HG03103 (cell line): ENCODE results near the gene BIRC2.
"Not testable (repeated sequence)": the region's sequence is repeated elsewhere in the genome, so short reads cannot be mapped to it uniquely, and the experiment has no call there.

Source experiments
- ATAC-seq: cut with Tn5 transposase; IDR thresholded peaks from one replicate; pipeline ENCODE4 v1.9.1; 2021; ENCODE audit warnings: low read depth; ENCODE audit not compliant: unreplicated experiment

Gene BIRC2

DNA sequence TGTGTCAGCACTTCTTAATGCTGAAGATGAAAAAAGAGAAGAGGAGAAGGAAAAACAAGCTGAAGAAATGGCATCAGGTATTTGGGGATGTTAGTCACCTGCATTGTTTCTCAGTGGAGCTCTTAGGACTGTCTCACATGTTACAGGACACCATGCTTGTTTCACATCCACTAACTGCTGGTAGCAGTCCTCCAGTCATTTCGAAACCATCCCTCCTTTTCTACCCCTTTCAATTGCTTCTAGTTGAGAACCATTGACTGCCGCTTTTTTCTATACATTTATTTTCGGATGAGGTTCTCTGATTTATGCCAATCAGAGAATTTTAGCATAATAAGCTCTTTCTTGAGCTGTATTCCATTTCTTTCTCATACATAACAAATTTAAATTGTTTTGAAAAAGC is 21.5 kb downstream of the BIRC2 start:
- peak; percentile 100 for ATAC-seq

DNA sequence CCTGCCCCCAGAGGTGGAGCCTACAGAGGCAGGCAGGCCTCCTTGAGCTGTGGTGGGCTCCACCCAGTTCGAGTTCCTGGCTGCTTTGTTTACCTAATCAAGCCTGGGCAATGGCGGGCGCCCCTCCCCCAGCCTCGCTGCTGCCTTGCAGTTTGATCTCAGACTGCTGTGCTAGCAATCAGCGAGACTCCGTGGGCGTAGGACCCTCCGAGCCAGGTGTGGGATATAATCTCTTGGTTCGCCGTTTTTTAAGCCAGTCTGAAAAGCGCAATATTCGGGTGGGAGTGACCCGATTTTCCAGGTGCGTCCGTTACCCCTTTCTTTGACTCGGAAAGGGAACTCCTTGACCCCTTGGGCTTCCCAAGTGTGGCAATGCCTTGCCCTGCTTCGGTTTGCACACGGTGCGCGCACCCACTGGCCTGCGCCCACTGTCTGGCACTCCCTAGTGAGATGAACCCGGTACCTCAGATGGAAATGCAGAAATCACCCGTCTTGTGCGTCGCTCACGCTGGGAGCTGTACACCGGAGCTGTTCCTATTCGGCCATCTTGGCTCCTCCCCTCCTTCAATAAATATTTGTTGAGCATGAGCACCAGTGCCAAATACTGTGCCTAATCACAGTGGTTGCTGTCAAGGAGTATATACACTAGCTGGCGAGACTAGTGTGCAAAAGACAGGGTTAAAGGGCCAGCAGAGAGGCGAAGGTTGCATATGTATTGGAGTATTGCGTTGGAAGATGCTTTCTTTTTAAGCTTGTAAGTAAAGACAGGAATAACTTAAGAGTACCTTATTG is 27.8 kb downstream of the BIRC2 start:
- ATAC-seq: not testable (repeated sequence)

DNA sequence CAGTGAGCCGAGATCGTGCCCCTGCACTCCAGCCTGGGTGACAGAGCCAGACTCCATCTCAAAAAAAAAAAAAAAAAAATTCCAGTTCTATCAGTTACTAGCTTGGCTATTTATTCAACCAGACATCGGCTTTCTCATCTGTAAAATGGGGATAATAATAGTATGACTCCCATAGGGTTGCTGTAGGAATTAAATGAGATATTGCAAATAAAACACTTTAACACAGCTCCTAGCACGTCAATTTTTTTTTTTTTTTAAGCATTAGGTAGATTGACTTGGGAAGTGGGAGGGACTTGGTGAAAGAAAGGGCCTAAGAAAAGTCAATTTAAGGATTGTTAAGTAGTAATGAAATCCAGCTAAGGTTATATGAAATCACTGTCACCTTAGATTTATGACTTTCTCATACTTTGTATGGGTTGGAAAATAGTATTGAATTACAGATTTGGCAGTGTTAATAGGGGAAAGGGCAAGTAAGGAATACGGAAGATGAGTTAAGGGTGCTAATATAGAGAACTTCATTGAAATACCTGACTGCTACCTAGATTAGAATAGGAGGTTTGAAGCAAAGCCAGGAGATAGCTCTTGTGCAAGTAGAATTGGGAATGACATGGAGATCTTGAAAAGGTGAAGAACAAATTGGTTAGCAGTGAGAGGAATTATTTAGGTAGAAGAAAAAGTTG is 28.8 kb downstream of the BIRC2 start:
- ATAC-seq: no peak

DNA sequence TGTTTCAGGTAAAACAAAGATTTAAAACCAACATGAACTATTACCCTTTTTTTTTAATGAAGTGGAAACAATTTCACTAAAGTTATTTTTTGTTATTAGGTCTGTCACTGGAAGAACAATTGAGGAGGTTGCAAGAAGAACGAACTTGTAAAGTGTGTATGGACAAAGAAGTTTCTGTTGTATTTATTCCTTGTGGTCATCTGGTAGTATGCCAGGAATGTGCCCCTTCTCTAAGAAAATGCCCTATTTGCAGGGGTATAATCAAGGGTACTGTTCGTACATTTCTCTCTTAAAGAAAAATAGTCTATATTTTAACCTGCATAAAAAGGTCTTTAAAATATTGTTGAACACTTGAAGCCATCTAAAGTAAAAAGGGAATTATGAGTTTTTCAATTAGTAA is 30.9 kb downstream of the BIRC2 start:
- no peak for ATAC-seq

DNA sequence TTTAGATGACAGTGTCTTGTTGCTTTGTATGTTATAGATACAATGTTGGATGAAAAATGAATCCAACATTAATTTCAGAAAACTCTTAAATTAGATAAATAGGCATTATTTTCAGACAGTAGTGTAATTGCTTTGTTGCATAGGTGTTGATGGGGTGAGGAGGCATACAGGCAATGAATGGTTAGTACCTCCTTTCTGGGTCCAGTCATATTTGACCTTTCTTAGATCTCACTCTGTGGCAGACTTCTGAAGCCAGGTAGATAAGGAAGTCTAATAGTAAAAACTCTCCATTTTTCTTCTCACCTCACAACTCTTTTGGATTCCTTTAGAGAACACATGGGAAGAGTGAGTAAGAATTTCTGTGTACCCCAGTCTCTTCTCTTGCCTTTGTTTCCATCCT is 31.8 kb downstream of the BIRC2 start:
- ATAC-seq: no peak

DNA sequence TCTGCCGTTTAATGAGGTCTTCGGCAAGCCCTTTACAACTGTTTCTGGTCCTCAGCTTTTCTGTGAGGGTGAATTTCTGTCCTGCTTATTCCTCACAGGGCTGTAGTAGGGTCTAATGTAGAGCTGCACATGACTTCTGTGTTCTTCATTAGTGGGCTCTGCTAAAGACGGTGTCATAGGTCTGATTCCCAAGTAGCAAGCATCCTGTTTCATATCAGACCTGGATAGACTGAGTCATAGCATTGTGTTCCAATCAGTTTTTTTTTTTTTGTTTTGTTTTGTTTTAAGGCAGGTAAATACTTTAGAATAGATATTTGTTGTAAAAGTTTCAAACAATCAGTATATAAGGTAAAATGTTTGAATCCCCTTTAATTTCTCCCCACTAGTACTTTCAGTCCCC is 35.4 kb downstream of the BIRC2 start:
- no peak for ATAC-seq

DNA sequence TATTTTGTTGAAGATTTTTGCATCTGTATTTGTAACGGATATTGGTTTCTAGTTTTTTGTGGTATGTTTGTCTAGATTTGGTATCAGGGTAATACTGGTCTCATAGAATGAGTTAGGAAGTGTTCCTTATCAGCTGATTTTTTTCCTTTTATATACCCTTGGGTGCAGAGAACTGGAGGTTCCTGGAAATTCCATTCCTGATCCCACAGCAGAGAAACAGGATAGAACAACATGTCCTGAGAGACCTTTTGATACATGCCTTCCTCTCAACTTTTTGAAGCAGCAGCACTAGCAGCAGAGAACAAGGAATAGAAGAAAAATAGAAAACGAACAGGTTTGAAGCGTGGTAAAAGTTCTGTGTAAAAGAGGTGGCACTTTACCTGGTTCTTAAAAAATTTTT is 36.8 kb downstream of the BIRC2 start:
- ATAC-seq: no peak

DNA sequence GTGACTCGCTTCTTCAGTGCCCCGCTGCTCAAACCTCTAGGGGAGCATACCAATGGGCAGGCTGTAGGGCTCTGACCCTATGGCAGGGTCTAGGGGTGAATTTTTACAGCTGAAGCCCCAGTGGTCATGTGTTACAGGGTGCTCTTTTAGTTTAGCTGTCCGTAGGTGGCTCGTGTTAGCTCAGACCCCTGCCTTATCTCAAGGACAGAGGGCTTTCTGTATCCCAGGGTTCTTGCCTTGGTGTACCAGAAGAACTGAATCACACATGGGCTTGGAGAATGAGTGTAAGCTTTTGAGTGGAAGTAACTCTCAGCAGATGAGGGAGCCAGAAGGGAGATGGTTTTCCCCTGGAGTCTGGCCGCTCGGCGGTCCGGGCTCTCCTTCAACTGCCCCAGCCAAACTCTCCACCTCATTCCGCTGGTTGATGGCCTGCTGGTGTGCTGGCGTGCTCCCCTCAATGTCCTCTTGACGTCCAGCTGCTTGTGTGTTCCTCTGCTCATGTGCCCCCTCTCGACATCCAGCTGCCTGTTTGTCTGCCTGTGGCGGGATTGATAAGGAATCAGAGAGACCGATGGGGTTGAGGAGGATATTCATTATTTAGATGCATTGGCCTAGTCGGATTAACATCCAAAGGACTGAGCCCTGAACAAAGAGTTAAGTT is 37.5 kb downstream of the BIRC2 start:
- no peak for ATAC-seq

DNA sequence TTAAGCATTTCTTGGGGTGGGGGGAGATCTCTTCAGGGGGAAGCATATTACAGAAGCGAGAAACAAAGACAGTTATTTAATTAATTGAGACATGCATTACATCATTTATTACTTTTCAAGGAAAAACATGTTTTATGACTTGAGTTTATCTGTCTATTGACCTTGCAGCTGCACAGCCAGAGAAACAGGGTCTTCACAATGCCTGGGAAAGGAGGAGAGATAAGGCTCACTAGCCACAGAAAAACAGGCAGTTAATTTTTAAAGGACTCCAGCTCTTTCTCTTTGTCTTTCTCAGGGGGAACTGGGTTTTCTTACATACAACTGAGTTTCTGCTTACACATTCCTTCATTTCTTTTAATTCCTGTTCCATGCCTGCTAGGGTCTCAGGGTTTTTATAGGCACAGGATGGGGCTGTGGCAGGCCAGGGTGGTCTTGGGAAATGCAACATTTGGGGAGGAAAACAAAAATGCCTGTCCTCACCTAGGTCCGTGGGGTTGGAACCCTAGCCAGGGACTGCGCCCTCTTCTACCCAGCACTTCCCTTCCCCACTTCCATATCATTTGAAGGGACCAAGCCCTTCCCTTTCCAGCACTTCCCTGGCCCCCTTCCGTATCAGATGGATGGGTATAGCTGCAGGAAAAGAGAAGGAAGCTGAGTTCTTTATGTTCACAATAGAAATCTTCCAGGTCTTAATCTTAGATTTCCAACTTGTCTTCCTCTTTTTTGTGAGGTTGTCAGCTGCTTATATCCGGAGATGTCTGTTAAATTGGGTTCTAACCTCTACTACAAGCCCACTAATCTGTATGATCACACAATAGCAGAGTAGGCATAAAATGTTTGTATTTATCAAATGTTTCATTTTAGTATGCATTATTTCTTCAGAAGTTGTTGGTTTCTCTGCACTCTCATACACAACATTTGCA is 38.3 kb downstream of the BIRC2 start:
- no peak for ATAC-seq

DNA sequence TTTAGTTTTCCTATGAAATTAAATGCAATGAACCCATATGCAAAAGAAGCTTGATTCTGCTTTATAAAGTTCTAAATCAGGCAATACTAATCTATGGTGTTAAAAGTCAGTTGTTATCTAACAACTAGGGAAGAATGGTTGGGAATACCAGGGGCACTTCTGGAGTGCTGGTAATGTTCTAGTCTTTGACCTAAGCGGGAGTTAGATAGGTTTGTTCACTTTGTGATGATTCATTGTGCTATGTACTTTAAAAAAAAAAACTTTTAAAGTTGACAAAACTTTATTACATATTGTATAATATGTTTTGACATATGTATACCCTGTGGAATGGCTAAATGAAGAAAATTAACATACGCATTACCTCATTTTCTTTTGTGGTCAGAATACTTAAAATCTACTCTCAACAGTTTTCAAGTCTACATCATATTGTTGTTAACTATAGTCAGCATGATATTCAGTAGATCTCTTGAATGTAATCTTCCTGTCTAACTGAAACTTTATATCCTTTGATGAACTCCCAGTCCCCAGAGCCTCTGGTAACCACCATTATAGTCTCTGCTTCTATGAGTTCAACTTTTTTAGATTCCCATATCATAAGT is 39.2 kb downstream of the BIRC2 start:
- no peak for ATAC-seq

DNA sequence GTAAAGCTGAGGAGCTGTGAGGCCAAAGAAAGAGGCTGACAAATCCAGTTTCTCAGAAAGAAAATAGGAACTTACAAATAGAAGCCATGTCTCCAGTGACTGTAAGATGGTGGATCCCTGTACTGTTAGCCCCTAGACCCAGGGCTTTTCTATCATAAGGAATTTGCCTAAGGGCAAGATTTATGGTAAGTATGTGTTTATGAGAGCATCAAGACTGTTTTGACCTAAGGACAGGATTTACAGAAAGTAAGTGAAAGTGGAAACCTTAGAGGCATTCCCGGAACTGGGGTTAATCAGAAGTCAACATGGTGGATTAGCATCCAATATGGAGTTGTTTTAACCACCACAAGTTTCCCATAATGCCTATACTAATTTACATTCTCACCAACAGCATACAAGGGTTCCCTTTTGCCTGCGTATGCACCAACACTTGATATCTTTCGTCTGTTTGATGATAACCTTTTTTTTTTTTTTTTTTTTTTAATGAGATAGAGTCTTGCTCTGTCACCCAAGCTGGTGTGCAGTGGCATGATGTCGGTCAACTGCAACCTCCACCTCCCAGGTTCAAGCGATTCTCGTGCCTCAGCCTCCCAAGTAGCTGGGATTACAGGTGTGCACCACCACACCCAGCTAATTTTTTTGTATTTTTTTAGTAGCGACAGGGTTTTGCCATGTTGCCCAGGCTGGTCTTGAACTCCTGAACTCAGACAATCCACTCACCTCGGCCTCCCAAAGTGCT is 40.2 kb downstream of the BIRC2 start:
- no peak for ATAC-seq

DNA sequence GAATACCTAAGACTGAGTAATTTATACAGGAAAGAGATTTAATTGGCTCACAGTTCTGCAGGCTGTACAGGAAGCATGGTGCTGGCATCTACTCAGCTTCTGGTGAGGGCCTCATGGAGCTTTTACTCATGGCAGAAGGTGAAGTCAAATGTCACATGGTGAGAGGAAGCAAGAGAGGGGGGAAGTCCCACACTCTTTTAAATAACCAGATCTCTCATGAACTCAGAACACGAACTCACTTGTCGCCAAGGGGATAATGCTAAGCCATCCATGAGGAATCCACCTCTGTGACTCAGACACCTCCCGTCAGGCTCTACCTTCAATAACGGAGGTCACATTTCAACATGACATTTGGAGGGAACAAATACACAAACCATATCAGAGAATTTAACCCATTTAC is 42.2 kb downstream of the BIRC2 start:
- ATAC-seq: no peak

DNA sequence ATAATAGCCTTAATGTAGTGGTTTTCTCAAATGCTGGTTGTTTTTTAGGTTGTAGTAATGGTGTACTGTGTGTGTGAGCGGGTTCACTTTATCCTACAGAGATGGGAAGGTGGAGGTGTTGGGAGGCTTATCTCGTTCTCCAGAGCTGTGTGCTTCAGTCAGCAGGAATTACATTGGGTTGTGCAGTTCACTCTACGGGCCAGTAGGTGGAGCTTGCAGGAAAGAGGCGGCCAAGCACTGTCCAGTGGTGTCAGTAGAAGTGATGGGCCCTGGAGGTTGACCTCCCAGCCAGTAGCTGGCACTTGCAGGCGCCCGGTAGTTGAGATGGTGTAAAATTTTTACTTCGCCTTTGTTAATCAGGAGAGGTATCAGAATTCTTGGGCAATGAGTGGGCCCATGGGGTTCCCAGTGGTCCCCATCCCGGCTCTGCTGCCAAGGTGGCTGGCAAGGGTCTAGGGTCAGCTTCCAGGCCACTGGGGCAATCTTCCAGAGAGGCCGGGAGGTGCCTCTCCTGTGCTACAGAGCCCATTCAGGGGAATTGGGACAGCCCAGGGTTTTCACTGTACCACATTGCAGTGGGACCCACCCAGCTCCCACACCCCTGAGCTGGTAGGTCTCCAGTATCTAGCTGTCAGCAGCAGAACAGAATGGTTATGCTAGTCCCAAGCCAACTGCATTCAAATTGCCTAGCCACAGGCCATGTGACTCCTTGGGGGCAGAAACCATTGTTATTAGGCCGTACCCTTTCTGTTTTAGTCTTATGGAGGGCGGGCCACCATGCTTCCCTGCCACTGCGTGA is 43.9 kb downstream of the BIRC2 start:
- peak; percentile 66 for ATAC-seq

DNA sequence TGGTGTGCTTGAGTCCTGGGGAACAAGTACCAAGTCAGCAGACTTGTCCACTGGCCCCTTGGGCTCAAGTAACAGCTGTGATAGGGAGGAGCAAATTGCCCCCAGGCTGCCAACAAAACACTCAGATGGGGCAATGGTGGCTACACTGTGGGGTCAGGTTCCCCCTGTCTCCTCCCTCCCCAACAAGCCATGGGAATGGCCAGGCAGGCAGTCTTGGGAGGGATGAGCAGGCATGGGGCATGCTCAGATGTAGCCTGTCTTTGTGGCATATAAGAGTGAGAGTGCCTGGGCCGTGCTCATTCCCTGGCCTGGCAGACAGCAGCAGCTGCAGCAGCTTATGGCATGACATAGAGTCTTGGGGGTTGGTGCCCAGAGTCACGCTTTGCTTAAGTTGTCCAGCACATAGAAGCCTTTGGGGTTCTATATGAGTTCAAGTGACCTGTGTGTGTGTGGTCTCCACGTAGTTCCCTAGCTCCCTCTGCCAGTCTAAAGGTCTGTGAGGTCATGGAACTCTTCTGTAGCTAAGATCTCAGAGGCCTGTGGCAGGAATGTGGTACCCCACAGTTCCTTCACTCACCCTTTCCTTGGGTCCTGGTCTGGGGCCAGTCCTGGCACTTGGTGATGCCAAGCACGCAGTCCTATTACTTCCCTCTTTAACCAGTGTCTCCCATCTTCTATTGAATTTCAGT is 44.7 kb downstream of the BIRC2 start:
- ATAC-seq: no peak

DNA sequence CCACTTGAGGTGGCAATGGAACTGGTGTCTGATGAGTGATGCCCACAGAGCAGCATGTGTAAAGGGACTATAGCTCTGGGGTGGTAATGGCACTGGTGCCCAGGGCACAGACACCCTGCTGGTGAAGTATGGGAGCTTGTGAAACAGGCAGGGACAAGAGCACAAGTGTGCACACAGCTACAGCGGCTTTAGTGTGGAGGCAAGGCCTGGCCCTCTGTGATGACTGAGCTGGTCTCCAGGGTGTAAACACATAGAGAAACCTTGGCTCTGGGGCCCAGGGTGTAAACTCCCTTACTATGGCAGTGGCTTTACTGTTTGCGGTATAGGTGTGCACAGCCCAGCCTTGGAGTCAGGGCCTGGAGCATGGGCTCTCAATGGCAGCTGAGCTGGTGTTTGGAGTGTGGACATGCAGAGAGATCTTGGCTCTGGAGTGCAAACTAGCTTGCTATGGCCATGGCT is 46.3 kb downstream of the BIRC2 start:
- ATAC-seq: no peak

DNA sequence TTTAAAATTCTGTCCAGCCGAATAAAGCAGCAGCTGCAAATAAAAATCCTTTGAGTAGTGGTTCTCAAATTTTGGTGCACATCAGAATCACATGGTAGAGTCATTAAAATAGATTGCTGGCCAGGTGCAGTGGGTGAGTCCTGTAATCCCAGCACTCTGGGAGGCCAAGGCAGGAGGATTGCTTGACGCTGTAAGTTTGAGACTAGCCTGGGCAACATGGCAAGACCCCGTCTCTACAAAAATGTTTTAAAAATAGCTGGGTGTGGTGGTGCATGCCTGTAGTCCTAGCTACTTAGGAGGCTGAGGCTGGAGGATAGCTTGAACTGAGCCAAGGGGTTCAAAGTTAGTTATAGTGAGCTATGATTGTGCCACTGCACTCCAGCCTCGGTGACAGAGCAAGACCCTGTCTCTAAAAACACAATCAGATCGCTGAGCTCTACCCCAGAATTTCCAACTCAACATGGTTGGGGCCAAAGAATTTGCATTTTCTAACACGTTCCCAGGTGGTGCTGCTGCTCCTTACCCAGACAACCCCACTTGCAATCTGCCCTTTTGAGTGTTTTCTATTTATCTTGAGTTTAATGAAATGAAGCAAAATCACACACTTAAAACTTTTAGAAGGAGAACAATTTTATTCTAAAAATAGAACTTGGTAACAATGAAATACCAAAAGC is 48.8 kb downstream of the BIRC2 start:
- no peak for ATAC-seq

DNA sequence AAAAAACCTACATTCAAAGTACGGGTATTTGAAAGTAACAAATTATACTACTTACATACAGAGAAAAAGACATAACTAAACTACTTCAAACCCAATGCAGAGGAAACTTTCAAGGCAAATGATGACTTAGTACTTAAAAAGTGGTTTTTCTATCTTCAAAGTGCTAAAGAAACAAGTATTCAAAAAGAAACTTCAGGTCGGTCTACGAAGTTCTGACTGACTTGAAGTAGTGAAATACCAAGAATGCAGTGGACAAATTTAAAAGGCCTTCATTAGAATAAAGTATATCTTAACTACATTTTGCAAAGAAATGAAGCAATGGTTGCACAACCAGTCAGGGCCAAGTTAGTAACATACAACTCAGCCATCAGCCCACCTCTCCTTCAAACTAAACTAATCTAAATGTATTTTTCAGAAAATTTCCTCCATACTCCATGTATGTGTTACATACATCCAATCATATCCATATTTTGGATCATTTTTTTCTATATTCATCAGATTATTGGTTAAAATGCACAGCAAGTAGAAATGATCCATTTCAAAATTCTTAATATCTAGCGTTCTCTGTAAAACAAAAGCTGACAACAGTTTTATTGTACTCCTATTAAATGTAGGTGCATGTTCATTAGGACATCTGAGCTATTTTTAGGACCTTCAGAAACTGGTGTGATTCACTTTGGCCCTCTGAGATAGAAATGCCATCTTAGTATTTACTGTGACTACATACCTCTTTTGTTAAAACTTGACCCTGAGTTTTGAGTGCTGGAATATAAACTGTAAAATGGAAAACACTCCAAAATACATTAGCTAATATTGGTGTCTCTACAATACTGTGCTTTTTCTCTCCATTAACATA is 49.9 kb downstream of the BIRC2 start:
- no peak for ATAC-seq
